ENCODE measurements around the gene HOMER1.
A peak's percentile ranks its signal among the peaks of the same experiment; 100 is the strongest.

The HOMER1 gene, protein sequence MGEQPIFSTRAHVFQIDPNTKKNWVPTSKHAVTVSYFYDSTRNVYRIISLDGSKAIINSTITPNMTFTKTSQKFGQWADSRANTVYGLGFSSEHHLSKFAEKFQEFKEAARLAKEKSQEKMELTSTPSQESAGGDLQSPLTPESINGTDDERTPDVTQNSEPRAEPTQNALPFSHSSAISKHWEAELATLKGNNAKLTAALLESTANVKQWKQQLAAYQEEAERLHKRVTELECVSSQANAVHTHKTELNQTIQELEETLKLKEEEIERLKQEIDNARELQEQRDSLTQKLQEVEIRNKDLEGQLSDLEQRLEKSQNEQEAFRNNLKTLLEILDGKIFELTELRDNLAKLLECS

DNA sequence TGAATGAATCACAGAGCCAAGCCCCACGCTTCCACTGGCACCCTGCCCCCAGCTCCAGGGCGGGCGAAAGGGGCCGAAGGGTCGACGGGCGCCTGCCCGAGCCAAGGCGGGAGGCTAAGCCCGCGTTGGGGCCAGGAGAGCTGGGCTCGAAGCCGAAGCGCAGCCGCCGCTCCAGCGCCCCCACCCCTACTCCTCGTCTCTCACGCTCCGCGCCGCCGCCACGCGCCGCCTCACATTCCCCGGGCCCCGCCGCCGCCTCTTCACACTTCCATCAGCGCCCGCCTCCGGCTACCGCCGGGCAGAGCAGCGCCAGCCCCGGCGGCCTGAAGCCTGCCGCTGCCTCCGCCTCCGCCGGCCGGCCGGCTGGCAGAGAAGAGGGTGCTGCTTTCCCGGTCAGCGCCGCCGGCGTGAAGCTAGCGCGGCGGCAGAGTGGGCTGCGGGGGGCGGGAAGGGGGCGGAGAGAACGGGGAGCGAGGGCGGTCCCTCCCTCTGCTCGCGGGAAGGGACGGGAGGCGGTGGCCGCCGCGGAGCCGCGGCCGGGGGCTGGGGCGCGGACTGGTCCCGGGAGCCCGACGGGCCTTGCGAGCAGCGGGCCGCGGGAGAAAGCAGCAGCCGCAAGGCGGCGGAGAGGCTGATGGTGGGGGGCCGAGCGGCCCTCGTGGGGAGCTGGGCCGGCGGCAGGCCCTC is at the start of gene HOMER1:
HOMER1 (minus strand) TSS at position 431 of the 687 bp plus-strand sequence. CDS start 1,360 bp downstream, outside the sequence.
- Histone ChIP-seq H4K20me1 (ENCODE audit: insufficient read depth) (no peaks in the 10 kb centered on the region), H3K79me2 (ENCODE audit: insufficient read depth, low read depth) (peaks cover 42% of the 10 kb centered on the region; the same call in 1 of the 2 replicates), H3K27ac (peak within 1 kb of the TSS; percentile 89), H2AFZ (ENCODE audit: low read depth) (peak within 1 kb of the TSS; percentile 61), H3K4me1 (ENCODE audit: low read depth, poor library complexity, severe bottlenecking) (peaks cover 44% of the 10 kb centered on the region), H3K4me2 (peak within 1 kb of the TSS; percentile 67), H3K27me3 (ENCODE audit: insufficient read depth, low read depth) (no peaks in the 10 kb centered on the region), H3K36me3 (ENCODE audit: insufficient read depth) (no peaks in the 10 kb centered on the region), H3K9ac (peak within 1 kb of the TSS; percentile 89), H3K4me3 (IDR thresholded peaks at IDR 0.05; ENCODE audit: insufficient read depth, low read depth, low read length) (peak within 1 kb of the TSS; percentile 66)
- TF ChIP-seq, protein P1, sequence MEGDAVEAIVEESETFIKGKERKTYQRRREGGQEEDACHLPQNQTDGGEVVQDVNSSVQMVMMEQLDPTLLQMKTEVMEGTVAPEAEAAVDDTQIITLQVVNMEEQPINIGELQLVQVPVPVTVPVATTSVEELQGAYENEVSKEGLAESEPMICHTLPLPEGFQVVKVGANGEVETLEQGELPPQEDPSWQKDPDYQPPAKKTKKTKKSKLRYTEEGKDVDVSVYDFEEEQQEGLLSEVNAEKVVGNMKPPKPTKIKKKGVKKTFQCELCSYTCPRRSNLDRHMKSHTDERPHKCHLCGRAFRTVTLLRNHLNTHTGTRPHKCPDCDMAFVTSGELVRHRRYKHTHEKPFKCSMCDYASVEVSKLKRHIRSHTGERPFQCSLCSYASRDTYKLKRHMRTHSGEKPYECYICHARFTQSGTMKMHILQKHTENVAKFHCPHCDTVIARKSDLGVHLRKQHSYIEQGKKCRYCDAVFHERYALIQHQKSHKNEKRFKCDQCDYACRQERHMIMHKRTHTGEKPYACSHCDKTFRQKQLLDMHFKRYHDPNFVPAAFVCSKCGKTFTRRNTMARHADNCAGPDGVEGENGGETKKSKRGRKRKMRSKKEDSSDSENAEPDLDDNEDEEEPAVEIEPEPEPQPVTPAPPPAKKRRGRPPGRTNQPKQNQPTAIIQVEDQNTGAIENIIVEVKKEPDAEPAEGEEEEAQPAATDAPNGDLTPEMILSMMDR (conservative IDR thresholded peaks at IDR 0.05; ENCODE audit: low read depth, low read length) = no peak

DNA sequence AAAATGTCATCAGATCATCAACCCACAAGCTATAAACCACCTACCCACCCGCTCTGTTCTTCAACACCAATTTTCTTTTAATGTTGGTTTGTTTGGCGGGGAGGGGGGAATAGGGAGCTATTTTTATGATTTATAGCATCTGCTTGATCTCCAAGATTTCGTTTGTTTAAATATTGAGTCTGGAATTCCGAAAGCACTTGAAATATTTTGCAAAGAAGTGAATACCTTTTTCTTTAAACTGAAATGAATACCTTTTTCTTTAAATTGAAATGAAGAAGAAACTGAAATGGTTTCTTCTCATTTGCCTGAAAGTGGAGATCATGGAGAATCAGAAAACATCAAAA is 49.3 kb upstream of the HOMER1 start:
- TF ChIP-seq, protein P1 (conservative IDR thresholded peaks at IDR 0.05; ENCODE audit: low read depth, low read length) = no peak
- no peaks in the 10 kb centered on the region for H3K27me3 ChIP-seq (ENCODE audit: insufficient read depth, low read depth)
- H3K79me2 ChIP-seq (ENCODE audit: insufficient read depth, low read depth) = no peaks in the 10 kb centered on the region
- no peak overlapping the region for H3K27ac ChIP-seq
- no peak overlapping the region for H2AFZ ChIP-seq (ENCODE audit: low read depth)
- H3K4me1 ChIP-seq (ENCODE audit: low read depth, poor library complexity, severe bottlenecking) = peaks cover 39% of the 10 kb centered on the region
- H3K9ac ChIP-seq = no peak overlapping the region
- H3K36me3 ChIP-seq (ENCODE audit: insufficient read depth) = no peaks in the 10 kb centered on the region
- no peak overlapping the region for H3K4me2 ChIP-seq
- H3K4me3 ChIP-seq (IDR thresholded peaks at IDR 0.05; ENCODE audit: insufficient read depth, low read depth, low read length) = no peak overlapping the region
- H4K20me1 ChIP-seq (ENCODE audit: insufficient read depth) = no peaks in the 10 kb centered on the region

DNA sequence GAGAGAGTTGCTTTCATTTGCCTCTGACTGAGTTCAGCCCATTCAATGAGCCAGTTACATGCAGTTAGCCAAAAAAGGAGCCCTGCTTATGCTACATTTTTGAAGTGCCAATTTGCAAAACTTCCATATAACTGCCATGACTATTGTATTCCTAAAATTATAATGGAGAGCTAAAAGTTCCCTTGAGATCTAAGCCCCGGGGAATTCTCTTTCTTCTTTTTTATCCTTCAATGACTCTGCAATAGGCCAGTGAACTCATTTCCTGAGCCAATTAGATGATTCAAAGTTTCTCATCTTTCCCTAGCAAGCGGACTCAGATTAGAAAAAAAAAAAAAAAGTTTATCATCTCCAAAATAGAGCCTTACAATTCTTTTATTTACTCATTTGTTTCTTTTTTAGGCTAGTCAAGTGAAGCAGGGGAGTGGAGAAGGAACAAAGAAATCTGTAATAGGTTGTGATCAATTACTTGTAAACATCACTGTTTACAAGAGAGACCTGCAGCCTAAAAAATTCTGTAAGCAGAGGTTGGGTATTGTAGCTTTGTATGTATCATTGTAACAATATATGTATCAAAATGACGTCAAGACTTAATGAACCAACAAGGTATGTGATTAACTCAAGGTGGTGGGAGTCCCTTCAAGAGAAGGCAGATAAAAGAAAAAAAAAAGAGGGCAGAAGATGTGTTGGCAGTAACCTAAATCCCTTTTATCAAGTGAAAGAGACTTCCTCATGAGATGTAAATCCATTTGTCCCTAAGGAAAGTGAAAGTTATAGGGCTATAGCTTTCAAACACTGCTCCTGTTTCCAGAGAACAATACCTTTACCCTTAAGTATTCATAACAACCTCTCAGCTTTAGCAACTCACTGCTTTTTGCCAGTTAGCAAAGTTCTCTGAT is 48.7 kb upstream of the HOMER1 start:
- Histone ChIP-seq H2AFZ (ENCODE audit: low read depth) (no peak overlapping the region), H3K36me3 (ENCODE audit: insufficient read depth) (no peaks in the 10 kb centered on the region), H3K4me1 (ENCODE audit: low read depth, poor library complexity, severe bottlenecking) (peaks cover 44% of the 10 kb centered on the region), H3K9ac (no peak overlapping the region), H3K4me2 (no peak overlapping the region; the same call in 1 of the 2 replicates), H3K4me3 (IDR thresholded peaks at IDR 0.05; ENCODE audit: insufficient read depth, low read depth, low read length) (no peak overlapping the region), H3K27me3 (ENCODE audit: insufficient read depth, low read depth) (no peaks in the 10 kb centered on the region), H3K27ac (peak overlapping the region; percentile 83; the same call in 1 of the 2 replicates), H3K79me2 (ENCODE audit: insufficient read depth, low read depth) (no peaks in the 10 kb centered on the region), H4K20me1 (ENCODE audit: insufficient read depth) (no peaks in the 10 kb centered on the region)
- TF ChIP-seq, protein P1 (conservative IDR thresholded peaks at IDR 0.05; ENCODE audit: low read depth, low read length) = no peak

DNA sequence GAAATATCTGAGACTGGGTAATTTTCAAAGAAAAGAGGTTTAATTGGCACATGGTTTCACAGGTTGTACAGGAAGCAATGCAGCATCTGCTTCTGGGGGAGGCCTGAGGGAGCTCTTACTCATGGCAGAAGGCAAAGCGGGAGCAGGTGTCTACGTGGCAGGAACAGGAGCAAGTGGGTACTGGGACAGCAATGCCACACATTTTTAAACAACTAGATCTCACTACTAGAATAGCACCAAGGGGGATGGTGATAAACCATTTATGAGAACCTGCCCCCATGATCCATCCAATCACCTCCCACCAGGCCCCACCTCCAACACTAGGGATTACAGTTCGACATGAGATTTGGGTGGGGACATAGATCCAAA is 47.6 kb upstream of the HOMER1 start:
- Histone ChIP-seq H4K20me1 (ENCODE audit: insufficient read depth) (no peaks in the 10 kb centered on the region), H3K27me3 (ENCODE audit: insufficient read depth, low read depth) (no peaks in the 10 kb centered on the region), H3K27ac (peak overlapping the region; percentile 83), H3K4me2 (peak overlapping the region; percentile 81), H3K4me3 (IDR thresholded peaks at IDR 0.05; ENCODE audit: insufficient read depth, low read depth, low read length) (no peak overlapping the region), H3K79me2 (ENCODE audit: insufficient read depth, low read depth) (no peaks in the 10 kb centered on the region), H3K36me3 (ENCODE audit: insufficient read depth) (no peaks in the 10 kb centered on the region), H3K9ac (peak overlapping the region; percentile 36; the same call in 1 of the 2 replicates), H2AFZ (ENCODE audit: low read depth) (peak overlapping the region; percentile 67), H3K4me1 (ENCODE audit: low read depth, poor library complexity, severe bottlenecking) (peaks cover 55% of the 10 kb centered on the region)
- TF ChIP-seq, protein P1 (conservative IDR thresholded peaks at IDR 0.05; ENCODE audit: low read depth, low read length) = no peak
